SK-MEL-5 (cell line): Measurements from ENCODE around the gene MYOF. TPM values are rescaled to one million over a fixed set of nuclear protein-coding genes. Genes with fewer than 3 reads are reported as not detected.
"Not testable (repeated sequence)": the region's sequence is repeated elsewhere in the genome, so short reads cannot be mapped to it uniquely, and the experiment has no call there.

Experiments
- DNase-seq: peaks from one replicate; pipeline ENCODE4 v3.0.0-alpha.2; 2016; ENCODE audit warnings: low read depth, low spot score
- in situ Hi-C: cut with HindIII; loops from 2 replicates; pipeline ENCODE4 v1.10.0; 2016; ENCODE audit warnings: low sequenced_read_pairs, high pct_unique_total_duplicates, low pct_unique_long_range_greater_than_20kb
- total RNA-seq: library from RNA; depleted of rRNA; stranded (reverse); fragments of >200 nt; shearing (Covaris generic); gene quantifications from 2 replicates; pipeline ENCODE4 v1.2.3, GENCODE V29; 2014

Gene MYOF
- total RNA-seq, 1 experiment from 2014 or later, result 9.1 TPM

- no peak for DNase-seq
- in situ Hi-C loops, result no loop called here
Measured at GRCh38 chr10:93299606-93300287, 182.4 kb downstream of the MYOF start.

DNA sequence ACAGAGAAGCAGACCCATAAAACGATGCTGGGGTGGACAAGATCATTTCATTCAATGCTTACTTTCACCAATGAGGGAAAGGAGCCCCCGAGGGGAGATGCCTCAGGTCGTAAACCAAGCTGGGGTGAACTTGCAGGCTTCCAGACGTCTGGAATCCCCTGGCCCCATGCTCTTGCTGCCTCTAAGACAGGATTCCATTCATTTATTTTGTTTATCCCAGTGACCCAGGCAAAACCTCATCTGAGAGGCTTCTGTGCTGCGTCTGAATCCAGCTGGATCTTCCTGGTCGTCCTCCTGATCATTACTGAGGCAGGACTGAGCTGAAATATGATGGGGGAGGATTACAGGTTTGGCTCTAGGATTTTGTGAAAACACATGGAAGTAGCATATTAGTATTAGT lies 182.9 kb downstream of the MYOF start:
- no peak for DNase-seq
- in situ Hi-C loops, result no loop called here

DNA sequence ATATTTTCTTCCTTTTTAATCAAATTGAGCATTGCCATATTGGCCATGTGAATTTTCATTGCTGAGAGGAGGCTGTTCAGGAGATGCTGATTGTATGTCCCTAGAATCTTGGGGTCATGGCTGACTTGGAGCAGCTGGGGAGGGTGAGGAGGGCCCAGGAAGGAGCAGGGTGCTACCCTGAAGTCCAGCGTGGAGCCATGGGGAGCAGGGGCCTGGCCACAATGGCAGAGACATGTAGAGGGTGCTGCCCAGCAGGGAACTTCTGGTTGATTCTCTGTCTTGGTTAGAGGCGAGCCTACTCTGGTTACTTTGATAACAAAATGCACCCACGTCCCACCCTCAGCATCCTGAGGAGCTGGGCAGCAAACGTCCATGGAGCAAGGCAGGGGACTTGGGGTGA lies 186.0 kb downstream of the MYOF start:
- in situ Hi-C loops, result no loop called here
- no peak for DNase-seq

- in situ Hi-C loops, result no loop called here
- DNase-seq, result peak; percentile 82
Measured at GRCh38 chr10:93293999-93294398, 188.1 kb downstream of the MYOF start.

DNA sequence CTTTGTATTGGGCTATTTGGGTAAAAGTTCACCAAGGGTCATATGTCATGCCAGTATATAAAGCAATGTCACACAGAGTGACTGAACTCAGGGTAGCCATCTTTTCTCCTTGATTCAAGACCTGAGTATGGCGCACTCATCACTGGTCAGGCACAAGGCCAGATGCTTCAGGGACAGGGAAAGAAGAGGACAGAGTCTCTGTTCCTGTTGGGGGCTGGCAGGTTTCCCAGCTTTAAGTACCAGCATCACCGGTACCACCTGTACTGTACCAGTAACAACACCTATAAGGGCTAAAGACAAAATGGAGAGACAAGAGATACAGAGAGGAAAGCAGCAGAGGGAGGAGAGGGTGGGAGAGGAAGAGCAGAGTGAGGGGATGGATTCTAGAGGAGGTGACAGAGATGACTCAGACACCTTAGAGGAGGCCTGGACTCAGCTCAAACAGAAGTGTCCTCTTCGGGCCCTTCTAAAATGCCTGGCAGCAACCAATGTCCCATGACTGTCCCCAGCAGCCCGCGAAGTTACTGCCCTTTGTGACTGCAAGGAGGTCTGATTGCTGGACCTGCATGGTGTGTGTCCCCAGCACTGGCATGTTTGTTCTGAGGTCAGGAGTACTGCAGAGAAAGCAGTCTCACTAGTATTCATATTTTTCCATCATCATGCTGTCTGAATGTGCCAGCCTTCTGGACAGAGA lies 191.3 kb downstream of the MYOF start:
- in situ Hi-C loops, result no loop called here
- no peak for DNase-seq

GRCh38 chr10:93288679-93289634 lies 193.2 kb downstream of the MYOF start:
- DNase-seq, result peak; percentile 75
- in situ Hi-C loops, result no loop called here

GRCh38 chr10:93287775-93288174 lies 194.4 kb downstream of the MYOF start:
- in situ Hi-C loops, result no loop called here
- no peak for DNase-seq

DNA sequence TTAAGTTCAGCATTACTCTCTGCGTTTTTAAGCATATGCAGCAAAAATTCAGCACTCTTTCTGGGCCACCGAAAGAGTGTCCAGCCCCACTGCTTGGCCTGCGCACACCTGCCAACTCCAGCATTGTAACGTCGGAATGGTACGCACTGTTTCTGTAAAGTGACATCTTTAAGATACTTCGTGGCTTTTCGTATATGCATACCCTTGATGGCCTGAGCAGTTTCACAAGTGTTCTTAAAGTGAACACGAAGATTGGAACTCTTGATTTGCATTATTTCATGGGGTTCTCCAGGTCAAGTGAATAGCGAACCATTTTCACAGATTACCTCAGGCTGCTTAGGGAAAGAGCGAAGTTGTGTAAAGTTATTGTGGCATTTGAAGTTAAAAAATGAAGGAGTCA lies 197.9 kb downstream of the MYOF start:
- in situ Hi-C loops, DNase-seq: not testable (repeated sequence)

DNA sequence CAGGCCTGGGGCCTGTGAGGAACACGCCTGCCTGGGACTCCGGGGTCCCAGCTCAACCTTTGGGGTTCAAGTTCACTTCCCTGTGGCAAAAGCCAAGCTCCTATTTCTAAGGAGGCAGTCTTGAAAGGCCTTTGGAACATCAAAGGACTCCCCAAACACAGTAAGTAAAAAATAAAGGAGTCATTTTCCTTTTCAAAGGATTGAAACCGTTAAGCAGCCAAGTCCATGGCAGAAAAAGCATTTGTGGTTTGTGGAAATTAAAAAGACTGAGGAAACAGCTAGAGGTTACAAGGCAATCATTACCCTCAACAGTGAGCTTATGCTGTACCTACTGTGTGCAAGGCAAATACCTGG lies 200.8 kb downstream of the MYOF start:
- in situ Hi-C loops, result no loop called here
- DNase-seq, result no peak

DNA sequence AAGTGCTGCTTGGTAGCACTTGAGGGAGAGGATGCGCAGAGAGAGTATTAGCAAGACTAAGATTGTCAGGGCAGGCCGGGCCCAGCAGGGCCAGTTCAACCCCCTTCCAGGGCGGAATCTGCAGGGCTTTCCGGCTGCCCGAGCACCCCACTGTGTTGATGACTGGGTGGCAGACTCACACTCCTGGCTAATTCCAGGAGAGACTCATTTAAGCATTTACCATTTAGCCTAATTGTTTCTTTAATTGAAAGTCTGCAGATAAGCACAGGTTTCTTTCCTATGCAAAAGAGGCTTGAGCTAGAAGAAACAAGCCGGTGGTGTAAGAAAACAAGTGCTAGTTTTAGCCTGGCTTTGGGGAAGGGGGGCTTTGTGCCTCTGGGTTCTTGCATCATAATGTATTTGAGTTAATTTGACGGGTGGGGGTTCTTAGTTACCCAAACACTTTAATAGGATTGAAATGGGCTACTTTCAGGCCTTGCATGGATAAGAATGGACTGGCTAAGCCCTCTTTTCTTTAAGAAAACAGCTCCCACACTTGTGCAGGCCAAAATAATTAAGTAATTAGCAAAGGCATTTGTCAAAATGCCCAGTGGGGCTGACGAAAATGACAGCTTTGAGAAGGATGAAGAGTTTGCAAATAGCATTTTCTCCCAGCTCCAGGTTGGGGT lies 201.3 kb downstream of the MYOF start:
- in situ Hi-C loops, result no loop called here
- no peak for DNase-seq

DNA sequence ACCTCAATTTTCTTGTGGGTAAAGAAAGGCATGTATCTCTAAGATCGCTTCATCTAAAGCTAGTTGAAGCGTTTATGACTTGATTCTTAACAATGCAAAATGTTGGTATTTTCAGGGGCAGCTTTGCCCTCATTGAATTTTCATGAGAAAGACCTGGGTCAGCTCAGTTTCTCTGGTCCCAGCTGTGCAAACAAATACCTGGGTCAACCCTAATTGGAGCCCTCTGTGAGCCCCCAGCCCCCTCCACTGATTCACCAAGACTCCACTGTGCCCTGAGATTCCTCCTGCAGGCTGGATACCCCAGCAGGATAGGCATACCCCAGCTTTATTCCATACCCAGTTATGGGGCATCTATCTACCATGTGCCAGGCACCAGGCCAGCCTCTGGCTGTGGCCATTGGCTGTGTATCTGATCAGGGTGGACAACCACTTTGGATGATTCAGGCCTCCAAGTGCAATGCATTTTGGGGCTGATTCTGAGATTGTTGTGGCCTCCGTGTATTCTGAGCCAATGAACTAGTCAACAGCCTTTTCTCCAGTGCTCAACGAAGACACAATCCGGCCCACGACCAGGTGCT lies 201.9 kb downstream of the MYOF start:
- DNase-seq, result no peak
- in situ Hi-C loops, result no loop called here

DNA sequence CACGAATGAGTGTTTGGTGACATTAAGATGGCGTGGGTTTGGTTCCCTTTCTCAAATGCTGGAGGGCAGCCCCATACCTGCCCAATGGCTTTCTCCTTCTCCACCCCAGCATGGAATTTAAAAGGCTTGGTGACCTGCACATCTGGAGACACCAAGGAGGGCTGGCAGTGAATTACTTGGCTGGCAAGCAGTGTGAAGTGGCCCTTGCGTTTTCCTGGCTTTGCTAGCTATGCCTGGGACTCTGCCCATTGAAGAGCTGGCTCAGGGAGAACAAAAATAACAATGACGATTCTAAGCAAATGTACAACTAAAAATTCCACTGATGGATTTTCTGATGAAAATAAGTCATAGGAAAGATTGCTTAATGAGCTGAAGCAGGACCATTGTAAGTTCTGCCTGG lies 204.8 kb downstream of the MYOF start:
- in situ Hi-C loops, result no loop called here
- no peak for DNase-seq

GRCh38 chr10:93274419-93274818 lies 207.7 kb downstream of the MYOF start:
- in situ Hi-C loops, result no loop called here
- no peak for DNase-seq

- no peak for DNase-seq
- in situ Hi-C loops, result no loop called here
Measured at GRCh38 chr10:93272884-93273675, 209.1 kb downstream of the MYOF start.

DNA sequence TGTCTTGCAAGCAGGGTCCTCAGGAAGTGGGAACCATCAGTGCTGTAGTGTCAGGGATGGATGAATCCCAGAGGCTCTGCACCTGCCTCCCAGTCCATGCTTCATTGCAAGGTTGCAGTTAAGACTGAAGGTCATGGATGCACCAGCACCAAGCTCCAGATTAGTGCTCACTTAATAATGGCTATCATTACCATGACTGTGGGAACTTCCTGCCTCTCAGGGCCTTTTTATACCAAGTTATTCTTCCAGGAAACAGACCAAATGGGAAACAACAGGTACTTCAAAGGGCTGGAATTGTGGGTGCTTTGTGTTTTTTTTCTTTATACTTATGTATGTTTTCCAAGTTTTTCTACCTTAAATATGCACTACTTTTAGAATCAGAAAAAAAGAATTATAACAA lies 210.8 kb downstream of the MYOF start:
- in situ Hi-C loops, result no loop called here
- DNase-seq, result no peak

- in situ Hi-C loops, result no loop called here
- no peak for DNase-seq
Measured at GRCh38 chr10:93269281-93269680, 212.9 kb downstream of the MYOF start.

DNA sequence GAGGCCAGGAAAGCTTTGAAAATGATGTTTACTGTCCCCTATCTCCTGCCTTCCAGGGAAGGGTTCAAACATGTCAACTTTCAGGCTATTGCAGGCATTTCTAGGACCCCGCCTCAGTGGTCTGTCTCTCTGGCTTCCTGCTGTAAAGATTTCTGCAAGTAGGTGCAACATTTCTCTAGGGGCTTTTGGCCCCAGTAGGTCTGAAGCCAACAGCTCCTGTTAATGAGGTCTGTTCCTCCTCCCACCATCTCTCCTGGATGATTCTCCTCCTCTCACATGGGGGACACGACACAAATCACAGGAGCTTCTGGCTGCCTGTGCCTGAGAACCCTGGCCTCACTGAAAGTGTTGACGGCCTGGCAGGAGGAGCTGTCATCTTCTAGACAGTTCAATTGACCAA lies 214.1 kb downstream of the MYOF start:
- in situ Hi-C loops, result no loop called here
- no peak for DNase-seq
